Vagina (tissue), 2 donors: ENCODE results near the gene SLC3A2. TPM values are rescaled to one million over a fixed set of nuclear protein-coding genes. Genes with fewer than 3 reads are reported as not detected.
A peak's percentile ranks its signal among the peaks of the same experiment; 100 is the strongest.
"Not testable (repeated sequence)": the region's sequence is repeated elsewhere in the genome, so short reads cannot be mapped to it uniquely, and the experiment has no call there.

ENCODE experiments used
- DNase-seq, 2 donors: peaks; one replicate each; pipeline ENCODE4 v3.0.0-alpha.2; 2017; ENCODE audit errors: extremely low spot score in 2 of 2
- H3K27ac ChIP-seq: fragments of 200-600 bp; sonication (generic); one replicate; pipeline ENCODE4 v1.5.1; 2019
- H3K27me3 ChIP-seq: fragments of 200-600 bp; sonication (generic); one replicate; pipeline ENCODE4 v1.5.1; 2019
- H3K36me3 ChIP-seq, 2 donors: fragments of 200-600 bp; sonication (generic); one replicate each; pipeline ENCODE4 v1.5.1; 2017 to 2019
- H3K4me1 ChIP-seq: fragments of 200-600 bp; sonication (generic); one replicate; pipeline ENCODE4 v1.5.1; 2019
- H3K4me3 ChIP-seq, 2 donors: fragments of 200-600 bp; sonication (generic); 1 replicate in 1 of 2; 2 replicates in 1 of 2; pipeline ENCODE4 v1.5.1; 2016 to 2019
- H3K9me3 ChIP-seq: fragments of 200-600 bp; sonication (generic); one replicate; pipeline ENCODE4 v1.5.1; 2019
- POLR2A ChIP-seq, 2 donors: fragments of 450-650 bp; IDR thresholded peaks; one replicate each; pipeline ENCODE4 v1.6.1; 2017; ENCODE audit warnings: antibody characterized with exemption in 2 of 2, mild to moderate bottlenecking in 2 of 2, moderate library complexity in 2 of 2
- POLR2AphosphoS5 ChIP-seq, 2 donors: sonication (generic); formaldehyde crosslinking; IDR thresholded peaks; one replicate each; pipeline ENCODE4 v1.9.0; 2017; ENCODE audit warnings: antibody characterized with exemption in 2 of 2, mild to moderate bottlenecking in 2 of 2, low read depth in 1 of 2; ENCODE audit not compliant: insufficient read depth in 1 of 2
- intact Hi-C: fragments of 100-400 bp; cut with DNase I; formaldehyde crosslinking; loops from one replicate; pipeline ENCODE4 v1.15.1; 2023
- total RNA-seq: library from RNA; depleted of rRNA; stranded (reverse); fragments of >200 nt; gene quantifications from one replicate; pipeline ENCODE4 v1.2.3, GENCODE V29; 2016
- TF ChIP-seq, protein P1 (sequence below), 3 experiments: fragments of 450-650 bp in 2 of 3; fragments of 200-600 bp in 1 of 3; sonication (generic) in 1 of 3; IDR thresholded peaks; one replicate each; pipeline ENCODE4 v1.5.1; 2017 to 2019; ENCODE audit warnings: antibody characterized with exemption in 3 of 3, mild to moderate bottlenecking in 2 of 3, moderate library complexity in 2 of 3

The SLC3A2 gene
- total RNA-seq, 1 donor from 2014 or later, result 169 TPM

DNA sequence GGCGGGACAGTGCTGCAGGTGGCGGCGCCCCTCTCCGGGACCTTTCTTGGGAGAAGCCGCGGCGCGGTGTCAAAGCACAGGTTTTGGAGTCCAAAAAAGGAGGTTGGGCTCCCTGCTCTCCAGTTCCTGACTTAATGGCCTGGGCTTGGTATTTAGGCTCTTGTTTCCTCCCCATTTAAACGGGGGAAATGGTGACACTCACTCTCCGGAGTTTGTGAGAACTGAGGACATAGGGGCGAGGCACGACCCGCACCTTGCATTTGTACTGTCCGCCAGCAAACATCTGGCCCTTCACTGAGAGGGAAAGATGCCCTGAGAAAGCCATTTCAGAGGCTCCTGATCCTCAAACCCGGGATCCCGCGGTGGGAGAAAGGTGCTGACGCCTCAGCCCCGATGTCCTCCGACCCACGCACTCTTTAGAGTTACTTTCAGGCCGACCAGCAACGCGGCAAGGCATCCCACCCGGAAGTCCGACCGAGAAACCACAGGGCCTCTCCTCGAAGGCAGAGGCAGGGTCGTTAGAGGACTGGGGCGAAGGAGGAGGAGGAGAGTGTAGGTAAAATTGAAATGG lies 38.4 kb upstream of the SLC3A2 start:
- intact Hi-C loops, result no loop called here
- TF ChIP-seq POLR2AphosphoS5 (IDR thresholded peaks at IDR 0.05; ENCODE audit: insufficient read depth in 1 of 2, low read depth in 1 of 2), result peak in 1 of 2 donors; percentile 87
- no peak for TF ChIP-seq POLR2A (IDR thresholded peaks at IDR 0.05)
- TF ChIP-seq, protein P1, sequence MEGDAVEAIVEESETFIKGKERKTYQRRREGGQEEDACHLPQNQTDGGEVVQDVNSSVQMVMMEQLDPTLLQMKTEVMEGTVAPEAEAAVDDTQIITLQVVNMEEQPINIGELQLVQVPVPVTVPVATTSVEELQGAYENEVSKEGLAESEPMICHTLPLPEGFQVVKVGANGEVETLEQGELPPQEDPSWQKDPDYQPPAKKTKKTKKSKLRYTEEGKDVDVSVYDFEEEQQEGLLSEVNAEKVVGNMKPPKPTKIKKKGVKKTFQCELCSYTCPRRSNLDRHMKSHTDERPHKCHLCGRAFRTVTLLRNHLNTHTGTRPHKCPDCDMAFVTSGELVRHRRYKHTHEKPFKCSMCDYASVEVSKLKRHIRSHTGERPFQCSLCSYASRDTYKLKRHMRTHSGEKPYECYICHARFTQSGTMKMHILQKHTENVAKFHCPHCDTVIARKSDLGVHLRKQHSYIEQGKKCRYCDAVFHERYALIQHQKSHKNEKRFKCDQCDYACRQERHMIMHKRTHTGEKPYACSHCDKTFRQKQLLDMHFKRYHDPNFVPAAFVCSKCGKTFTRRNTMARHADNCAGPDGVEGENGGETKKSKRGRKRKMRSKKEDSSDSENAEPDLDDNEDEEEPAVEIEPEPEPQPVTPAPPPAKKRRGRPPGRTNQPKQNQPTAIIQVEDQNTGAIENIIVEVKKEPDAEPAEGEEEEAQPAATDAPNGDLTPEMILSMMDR (IDR thresholded peaks at IDR 0.05), result no peak
- Histone ChIP-seq H3K9me3 (no peaks in the 10 kb centered on the region), H3K4me1 (peaks cover 34% of the 10 kb centered on the region), H3K27ac (peak overlapping the region; percentile 97), H3K4me3 (peak overlapping the region; percentile 47 to 51), H3K27me3 (no peaks in the 10 kb centered on the region), H3K36me3 (no peaks in the 10 kb centered on the region)
- peak in 1 of 2 donors; percentile 92 for DNase-seq

DNA sequence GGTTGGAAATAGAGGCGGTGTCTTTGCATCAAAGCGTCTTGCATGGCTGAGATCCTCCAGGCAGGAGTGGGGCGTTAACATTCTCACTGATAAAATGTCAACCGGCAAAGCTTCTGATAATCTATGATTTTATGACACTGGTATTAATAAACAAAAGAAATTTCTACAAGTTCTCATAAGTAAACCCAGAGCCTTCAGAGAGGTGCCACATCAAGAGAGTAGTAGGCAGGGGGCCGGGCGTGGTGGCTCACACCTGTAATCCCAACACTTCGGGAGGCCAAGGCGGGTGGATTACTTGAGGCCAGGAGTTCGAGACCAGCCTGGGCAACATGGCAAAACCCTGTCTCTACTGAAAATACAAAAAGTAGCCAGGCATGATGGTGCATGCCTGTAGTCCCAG lies 37.8 kb upstream of the SLC3A2 start:
- intact Hi-C loops, H3K4me3 ChIP-seq: not testable (repeated sequence)

DNA sequence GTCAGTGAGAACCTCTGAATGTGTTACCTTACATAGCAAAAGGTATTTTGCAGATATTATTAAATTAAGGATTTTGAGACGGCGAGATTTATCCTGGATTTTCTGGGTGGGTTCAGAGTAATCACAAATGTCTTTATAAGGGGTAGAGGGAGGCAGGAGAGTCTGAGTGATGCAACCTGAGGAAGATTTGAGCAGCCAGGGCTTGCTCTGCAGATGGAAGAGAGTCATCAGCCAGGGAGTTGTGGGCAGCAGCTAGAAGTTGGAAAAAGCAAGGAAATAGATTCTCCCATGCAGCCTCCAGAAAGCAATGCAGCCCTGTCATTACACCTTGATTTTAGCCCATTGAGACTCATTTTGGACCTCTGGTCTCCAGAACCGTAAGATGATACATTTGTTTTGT lies 37.2 kb upstream of the SLC3A2 start:
- Histone ChIP-seq H3K4me1 (peaks cover 22% of the 10 kb centered on the region), H3K4me3 (no peak overlapping the region), H3K27me3 (no peaks in the 10 kb centered on the region), H3K9me3 (no peaks in the 10 kb centered on the region), H3K27ac (no peak overlapping the region), H3K36me3 (no peaks in the 10 kb centered on the region)
- intact Hi-C loops, result no loop called here
- no peak for DNase-seq
- no peak for TF ChIP-seq POLR2A (IDR thresholded peaks at IDR 0.05)
- TF ChIP-seq, protein P1 (IDR thresholded peaks at IDR 0.05), result no peak

More for the DNA sequence above, 37.8 kb upstream of the SLC3A2 start:
- H3K4me1 ChIP-seq, result peaks cover 28% of the 10 kb centered on the region
- peak overlapping the region; percentile 97 for H3K27ac ChIP-seq
- not testable (repeated sequence) for H3K9me3 ChIP-seq, H3K36me3 ChIP-seq, DNase-seq, H3K27me3 ChIP-seq

DNA sequence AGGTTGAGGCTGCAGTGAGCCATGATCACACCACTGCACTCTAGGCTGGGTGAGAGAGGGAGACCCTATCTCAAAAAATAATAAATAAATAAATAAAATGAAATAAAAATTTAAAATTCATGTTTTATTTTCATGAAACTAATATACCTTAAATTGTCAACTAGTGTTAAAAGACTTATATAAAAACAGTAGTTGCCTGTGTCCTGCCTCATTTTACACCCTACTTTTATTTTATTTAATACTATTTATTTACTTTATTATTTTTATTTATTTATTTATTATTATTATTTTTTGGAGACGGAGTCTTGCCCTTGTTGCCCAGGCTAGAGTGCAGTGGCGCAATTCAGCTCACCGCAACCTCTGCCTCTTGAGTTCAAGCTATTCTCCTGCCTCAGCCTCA lies 36.5 kb upstream of the SLC3A2 start:
- H3K27me3 ChIP-seq, result no peaks in the 10 kb centered on the region
- H3K4me3 ChIP-seq, result no peak overlapping the region
- DNase-seq, result no peak
- no peaks in the 10 kb centered on the region for H3K36me3 ChIP-seq
- no peak for TF ChIP-seq POLR2AphosphoS5 (IDR thresholded peaks at IDR 0.05; ENCODE audit: insufficient read depth in 1 of 2, low read depth in 1 of 2)
- no peak for TF ChIP-seq POLR2A (IDR thresholded peaks at IDR 0.05)
- TF ChIP-seq, protein P1 (IDR thresholded peaks at IDR 0.05), result no peak
- no peak overlapping the region for H3K27ac ChIP-seq
- intact Hi-C loops, result no loop called here
- no peaks in the 10 kb centered on the region for H3K9me3 ChIP-seq
- H3K4me1 ChIP-seq, result peaks cover 15% of the 10 kb centered on the region

DNA sequence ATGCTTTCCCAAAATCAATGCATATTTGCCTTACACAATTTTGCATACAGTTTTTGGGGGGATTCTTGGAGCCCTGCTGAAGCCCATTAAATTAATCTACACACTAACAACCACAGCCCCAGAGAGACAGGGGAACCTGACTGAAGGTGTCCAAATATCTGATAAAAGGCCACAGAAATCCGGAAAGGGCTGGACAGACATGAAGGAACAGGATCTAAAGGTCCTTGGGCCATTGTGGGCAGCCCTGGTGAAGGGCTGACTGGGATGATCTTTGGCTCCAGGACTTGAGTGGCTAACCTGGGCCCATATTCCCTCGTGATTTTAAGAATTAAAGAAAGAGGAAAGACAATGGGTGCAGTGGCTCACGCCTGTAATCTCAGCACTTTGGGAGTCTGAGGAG lies 34.5 kb upstream of the SLC3A2 start:
- Histone ChIP-seq H3K4me1 (peaks cover 10% of the 10 kb centered on the region), H3K27me3 (no peaks in the 10 kb centered on the region), H3K9me3 (no peaks in the 10 kb centered on the region), H3K4me3 (no peak overlapping the region), H3K27ac (no peak overlapping the region), H3K36me3 (no peaks in the 10 kb centered on the region)
- DNase-seq, result no peak
- TF ChIP-seq POLR2AphosphoS5 (IDR thresholded peaks at IDR 0.05; ENCODE audit: insufficient read depth in 1 of 2, low read depth in 1 of 2) (no peak), POLR2A (IDR thresholded peaks at IDR 0.05) (no peak)
- TF ChIP-seq, protein P1 (IDR thresholded peaks at IDR 0.05), result no peak
- intact Hi-C loops, result no loop called here
